SH-SY5Y (cell line): ENCODE measurements around the gene MAGI2.

Experiments used
- GATA2 ChIP-seq: IDR thresholded peaks from 2 replicates; pipeline ENCODE4 v1.6.1; 2011; ENCODE audit warnings: mild to moderate bottlenecking, low read depth, low read length
- GATA3 ChIP-seq: IDR thresholded peaks from 2 replicates; pipeline ENCODE4 v1.6.1; 2011; ENCODE audit warnings: low read depth, mild to moderate bottlenecking, low read length, moderate library complexity

- TF ChIP-seq GATA2, result no peak
- no peak for TF ChIP-seq GATA3
Observed at GRCh38 chr7:79130715-79131114, 322.8 kb downstream of the MAGI2 start.
